Lung (tissue), 12 donors: ENCODE measurements around the gene DLST. TPM values are rescaled to one million over a fixed set of nuclear protein-coding genes. Genes with fewer than 3 reads are reported as not detected.

Source experiments
- ATAC-seq: fragments of 200-7000 bp; cut with Tn5 transposase; one replicate; pipeline ENCODE4 v1.9.1; 2020; ENCODE audit warnings: moderate number of reproducible peaks; ENCODE audit not compliant: insufficient read depth, low FRiP score
- DNase-seq, 3 donors: peaks; one replicate each; pipeline ENCODE4 v3.0.0-alpha.2; 2013 to 2017
- H3K27ac ChIP-seq, 2 donors: one replicate each; pipeline ENCODE4 v1.5.1; 2013; ENCODE audit warnings: mild to moderate bottlenecking in 2 of 2, moderate library complexity in 2 of 2, control low read depth in 1 of 2, inconsistent platforms in 1 of 2, low read depth in 1 of 2, low read length in 1 of 2
- H3K27me3 ChIP-seq, 3 donors: one replicate each; pipeline ENCODE4 v1.5.1; 2013; ENCODE audit warnings: low read length in 2 of 3; ENCODE audit not compliant: control insufficient read depth in 3 of 3, insufficient read depth in 3 of 3
- H3K36me3 ChIP-seq, 4 donors: one replicate each; pipeline ENCODE4 v1.5.1; 2013; ENCODE audit warnings: low read length in 4 of 4, mild to moderate bottlenecking in 1 of 4, moderate library complexity in 1 of 4; ENCODE audit not compliant: control insufficient read depth in 4 of 4, insufficient read depth in 4 of 4
- H3K4me1 ChIP-seq, 5 donors: one replicate each; pipeline ENCODE4 v1.5.1; 2013; ENCODE audit warnings: low read length in 5 of 5, mild to moderate bottlenecking in 2 of 5, moderate library complexity in 1 of 5; ENCODE audit not compliant: control insufficient read depth in 5 of 5, insufficient read depth in 5 of 5
- H3K4me3 ChIP-seq: one replicate; pipeline ENCODE4 v1.5.1; 2013; ENCODE audit warnings: mild to moderate bottlenecking, control low read depth, moderate library complexity
- H3K9ac ChIP-seq, 2 donors: one replicate each; pipeline ENCODE4 v1.5.1; 2013; ENCODE audit warnings: low read length in 2 of 2, control low read depth in 1 of 2; ENCODE audit not compliant: insufficient read depth in 1 of 2
- H3K9me3 ChIP-seq, 4 donors: one replicate each; pipeline ENCODE4 v1.5.1; 2013; ENCODE audit warnings: low read length in 3 of 4, mild to moderate bottlenecking in 1 of 4, moderate library complexity in 1 of 4; ENCODE audit not compliant: control insufficient read depth in 4 of 4, insufficient read depth in 3 of 4
- WGBS, 2 donors: extraction: QIAGEN DNeasy Blood & Tissue Kit; methylation state at CpG; one replicate each; pipeline ENCODE4 v1.1.7; 2013; 5-methylcytosine and 5-hydroxymethylcytosine counted together
- polyA plus RNA-seq, 2 donors: library from polyadenylated mRNA; stranded (reverse); fragments of 200-250 nt; gene quantifications; one replicate each; pipeline ENCODE4 v1.2.1, GENCODE V29; 2013
- total RNA-seq, 2 donors: library from RNA; depleted of rRNA in 1 of 2; stranded (reverse); fragments of >200 nt in 1 of 2; gene quantifications; one replicate each; pipeline ENCODE4 v1.2.1, GENCODE V29; 2014 to 2021
- TF ChIP-seq, protein P1 (sequence below): IDR thresholded peaks from 2 replicates; pipeline ENCODE4 v1.5.1; 2012; ENCODE audit warnings: mild to moderate bottlenecking; ENCODE audit errors: control extremely low read depth, extremely low read depth
- donor health status: control.
- donor health status: control.
- donor health status: Bipolar disorder and iron deficiency.
- donor health status: healthy.
- donor health status: DM: yes; HTN: yes; CAD: no.

DLST gene
- total and polyA plus RNA-seq, 4 donors, result 37.3 to 79.1 (median 69.5) TPM

- H3K27me3 ChIP-seq, result peaks cover 0 to 5% (median 0%) of the 10 kb centered on the region in 3 donors
- no peak overlapping the region for H3K9ac ChIP-seq
- no peak overlapping the region for H3K4me3 ChIP-seq
- no peak for ATAC-seq
- no peaks in the 10 kb centered on the region for H3K36me3 ChIP-seq
- DNase-seq, result peak; percentile 42 to 58 (median 53)
- H3K9me3 ChIP-seq, result no peaks in the 10 kb centered on the region
- 43 to 47% methylated on average over 4 of the region's 4 CpGs for WGBS, 2 donors
- peak overlapping the region in 1 of 2 donors; percentile 64 for H3K27ac ChIP-seq
- TF ChIP-seq, protein P1, sequence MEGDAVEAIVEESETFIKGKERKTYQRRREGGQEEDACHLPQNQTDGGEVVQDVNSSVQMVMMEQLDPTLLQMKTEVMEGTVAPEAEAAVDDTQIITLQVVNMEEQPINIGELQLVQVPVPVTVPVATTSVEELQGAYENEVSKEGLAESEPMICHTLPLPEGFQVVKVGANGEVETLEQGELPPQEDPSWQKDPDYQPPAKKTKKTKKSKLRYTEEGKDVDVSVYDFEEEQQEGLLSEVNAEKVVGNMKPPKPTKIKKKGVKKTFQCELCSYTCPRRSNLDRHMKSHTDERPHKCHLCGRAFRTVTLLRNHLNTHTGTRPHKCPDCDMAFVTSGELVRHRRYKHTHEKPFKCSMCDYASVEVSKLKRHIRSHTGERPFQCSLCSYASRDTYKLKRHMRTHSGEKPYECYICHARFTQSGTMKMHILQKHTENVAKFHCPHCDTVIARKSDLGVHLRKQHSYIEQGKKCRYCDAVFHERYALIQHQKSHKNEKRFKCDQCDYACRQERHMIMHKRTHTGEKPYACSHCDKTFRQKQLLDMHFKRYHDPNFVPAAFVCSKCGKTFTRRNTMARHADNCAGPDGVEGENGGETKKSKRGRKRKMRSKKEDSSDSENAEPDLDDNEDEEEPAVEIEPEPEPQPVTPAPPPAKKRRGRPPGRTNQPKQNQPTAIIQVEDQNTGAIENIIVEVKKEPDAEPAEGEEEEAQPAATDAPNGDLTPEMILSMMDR, result no peak
- peaks cover 7 to 35% (median 15%) of the 10 kb centered on the region in 5 donors for H3K4me1 ChIP-seq
Observed at GRCh38 chr14:74934041-74934440, 52.3 kb downstream of the DLST start.

GRCh38 chr14:74934476-74935359, 53.0 kb downstream of the DLST start:
- H3K36me3 ChIP-seq, result no peaks in the 10 kb centered on the region
- peaks cover 7 to 41% (median 20%) of the 10 kb centered on the region in 5 donors for H3K4me1 ChIP-seq
- 61% methylated on average over 26 of the region's 26 CpGs for WGBS, 2 donors
- H3K27ac ChIP-seq, result peak overlapping the region in 1 of 2 donors; percentile 64
- peak; percentile 95 to 96 (median 96) for DNase-seq
- H3K4me3 ChIP-seq, result no peak overlapping the region
- TF ChIP-seq, protein P1, result no peak
- no peaks in the 10 kb centered on the region for H3K9me3 ChIP-seq
- H3K9ac ChIP-seq, result no peak overlapping the region
- peaks cover 0 to 2% (median 0%) of the 10 kb centered on the region in 3 donors for H3K27me3 ChIP-seq
- ATAC-seq, result no peak

DNA sequence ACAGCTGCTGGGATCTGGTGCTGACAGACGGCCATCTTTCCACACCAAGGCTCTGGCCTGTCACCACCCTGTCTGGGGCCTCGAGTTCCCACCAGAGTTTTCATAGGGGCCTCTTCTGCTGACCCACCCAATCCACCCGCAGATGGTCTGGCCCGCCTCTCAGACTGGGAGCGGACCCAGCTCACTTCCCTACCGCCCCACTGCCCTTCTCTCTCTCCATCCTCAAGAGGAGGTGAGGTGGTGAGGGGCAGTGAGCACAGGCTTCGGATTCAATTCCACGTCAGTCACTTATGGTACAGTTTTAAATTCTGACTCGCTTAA, 53.6 kb downstream of the DLST start:
- WGBS, 2 donors, result 75 to 80% methylated on average over 9 of the region's 9 CpGs
- peaks cover 7 to 47% (median 25%) of the 10 kb centered on the region in 5 donors for H3K4me1 ChIP-seq
- H3K27me3 ChIP-seq, result no peaks in the 10 kb centered on the region
- TF ChIP-seq, protein P1, result no peak
- peak; percentile 49 to 66 (median 56) for DNase-seq
- H3K4me3 ChIP-seq, result no peak overlapping the region
- H3K9me3 ChIP-seq, result no peaks in the 10 kb centered on the region
- no peak overlapping the region for H3K9ac ChIP-seq
- no peaks in the 10 kb centered on the region for H3K36me3 ChIP-seq
- no peak overlapping the region for H3K27ac ChIP-seq
- no peak for ATAC-seq
